Liver (tissue), 9 donors: ENCODE data around the gene POU3F3. TPM values are rescaled to one million over a fixed set of nuclear protein-coding genes. Genes with fewer than 3 reads are reported as not detected.

ENCODE experiments used
- DNase-seq: peaks from one replicate; pipeline ENCODE4 v3.0.0-alpha.2; 2017; ENCODE audit warnings: low spot score
- H3K27ac ChIP-seq, 2 donors: one replicate each; pipeline ENCODE4 v1.7.0; 2013; ENCODE audit warnings: inconsistent platforms in 2 of 2, low read length in 2 of 2, control low read depth in 1 of 2, low read depth in 1 of 2, mild to moderate bottlenecking in 1 of 2
- H3K27me3 ChIP-seq, 4 donors: one replicate each; pipeline versions ENCODE4 v1.6.1 to v1.7.0; 2013; ENCODE audit warnings: low read length in 3 of 4, inconsistent platforms in 1 of 4, mild to moderate bottlenecking in 1 of 4, moderate library complexity in 1 of 4; ENCODE audit not compliant: control insufficient read depth in 4 of 4, insufficient read depth in 4 of 4
- H3K36me3 ChIP-seq, 4 donors: one replicate each; pipeline versions ENCODE4 v1.6.1 to v1.7.0; 2013; ENCODE audit warnings: low read length in 3 of 4, mild to moderate bottlenecking in 3 of 4, low read depth in 1 of 4, moderate library complexity in 1 of 4; ENCODE audit not compliant: control insufficient read depth in 4 of 4, insufficient read depth in 3 of 4
- H3K4me1 ChIP-seq, 4 donors: one replicate each; pipeline versions ENCODE4 v1.6.1 to v1.7.0; 2013; ENCODE audit warnings: low read length in 3 of 4, mild to moderate bottlenecking in 3 of 4, moderate library complexity in 1 of 4; ENCODE audit not compliant: control insufficient read depth in 4 of 4, insufficient read depth in 4 of 4
- H3K4me3 ChIP-seq, 3 donors: one replicate each; pipeline versions ENCODE4 v1.6.1 to v1.7.0; 2013; ENCODE audit warnings: low read length in 3 of 3, control low read depth in 1 of 3, low read depth in 1 of 3, mild to moderate bottlenecking in 1 of 3
- H3K9ac ChIP-seq, 2 donors: one replicate each; pipeline ENCODE4 v1.7.0; 2013; ENCODE audit warnings: low read length in 2 of 2, mild to moderate bottlenecking in 2 of 2, moderate library complexity in 2 of 2, control low read depth in 1 of 2, low read depth in 1 of 2
- H3K9me3 ChIP-seq, 4 donors: one replicate each; pipeline versions ENCODE4 v1.6.1 to v1.7.0; 2013; ENCODE audit warnings: low read length in 3 of 4; ENCODE audit not compliant: control insufficient read depth in 4 of 4
- EGR1 ChIP-seq, 2 donors: IDR thresholded peaks; 2 replicates each; pipeline ENCODE4 v1.6.1; 2016 to 2018; ENCODE audit warnings: antibody characterized with exemption in 2 of 2, low read depth in 2 of 2
- FOXA1 ChIP-seq: IDR thresholded peaks from 2 replicates; pipeline ENCODE4 v1.6.1; 2016; ENCODE audit warnings: antibody characterized with exemption
- FOXA2 ChIP-seq: IDR thresholded peaks from 2 replicates; pipeline ENCODE4 v1.6.1; 2016; ENCODE audit warnings: antibody characterized with exemption
- GABPA ChIP-seq, 2 donors: IDR thresholded peaks in 1 of 2; conservative IDR thresholded peaks in 1 of 2; 2 replicates each; pipeline ENCODE4 v1.6.1; 2016; ENCODE audit warnings: antibody characterized with exemption in 2 of 2, mild to moderate bottlenecking in 1 of 2, moderate library complexity in 1 of 2
- HNF4A ChIP-seq, 2 donors: conservative IDR thresholded peaks; 2 replicates each; pipeline ENCODE4 v1.6.1; 2016; ENCODE audit warnings: antibody characterized with exemption in 2 of 2, mild to moderate bottlenecking in 2 of 2
- HNF4G ChIP-seq: IDR thresholded peaks from 2 replicates; pipeline ENCODE4 v1.6.1; 2016; ENCODE audit warnings: antibody characterized with exemption
- JUND ChIP-seq, 2 donors: IDR thresholded peaks; 2 replicates each; pipeline ENCODE4 v1.6.1; 2016; ENCODE audit warnings: antibody characterized with exemption in 2 of 2
- MAX ChIP-seq: IDR thresholded peaks from 2 replicates; pipeline ENCODE4 v1.6.1; 2016; ENCODE audit warnings: antibody characterized with exemption
- RAD21 ChIP-seq, 2 donors: IDR thresholded peaks; 2 replicates each; pipeline ENCODE4 v1.6.1; 2016; ENCODE audit warnings: antibody characterized with exemption in 2 of 2, mild to moderate bottlenecking in 2 of 2
- RXRA ChIP-seq, 2 donors: IDR thresholded peaks; 2 replicates each; pipeline ENCODE4 v1.6.1; 2017 to 2018; ENCODE audit warnings: antibody characterized with exemption in 2 of 2, mild to moderate bottlenecking in 1 of 2
- SP1 ChIP-seq: IDR thresholded peaks from 2 replicates; pipeline ENCODE4 v1.6.1; 2018; ENCODE audit warnings: antibody characterized with exemption, mild to moderate bottlenecking
- TAF1 ChIP-seq: conservative IDR thresholded peaks from 2 replicates; pipeline ENCODE4 v1.6.1; 2016; ENCODE audit warnings: antibody characterized with exemption, mild to moderate bottlenecking
- YY1 ChIP-seq: IDR thresholded peaks from 2 replicates; pipeline ENCODE4 v1.6.1; 2016; ENCODE audit warnings: antibody characterized with exemption, mild to moderate bottlenecking
- ZBTB33 ChIP-seq: IDR thresholded peaks from 2 replicates; pipeline ENCODE4 v1.6.1; 2016; ENCODE audit warnings: antibody characterized with exemption
- WGBS: extraction: QIAGEN DNeasy Blood & Tissue Kit; methylation state at CpG from one replicate; pipeline ENCODE4 v1.1.7; 2013; 5-methylcytosine and 5-hydroxymethylcytosine counted together
- polyA plus RNA-seq, 2 donors: library from polyadenylated mRNA; stranded (reverse) in 1 of 2; unstranded in 1 of 2; fragments of 200-250 nt in 1 of 2; fragments of >200 nt in 1 of 2; fragmentation: Nextera tagmentation in 1 of 2; extraction: Ambion mirVana in 1 of 2; gene quantifications; one replicate each; pipeline versions ENCODE4 v1.2.1 to v1.2.3, GENCODE V29; 2013 to 2015
- total RNA-seq, 2 donors: library from RNA; depleted of rRNA; stranded (reverse); fragments of >200 nt; gene quantifications; one replicate each; pipeline ENCODE4 v1.2.3, GENCODE V29; 2014
- TF ChIP-seq, protein P1 (sequence below): IDR thresholded peaks from 2 replicates; pipeline ENCODE4 v1.6.1; 2016; ENCODE audit warnings: antibody characterized with exemption, mild to moderate bottlenecking
- donor health status: healthy.
- donor health status: healthy.
- donor health status: healthy.
- donor health status: healthy.
- donor health status: healthy.

The POU3F3 gene
- total and polyA plus RNA-seq, 4 donors, result not detected

DNA sequence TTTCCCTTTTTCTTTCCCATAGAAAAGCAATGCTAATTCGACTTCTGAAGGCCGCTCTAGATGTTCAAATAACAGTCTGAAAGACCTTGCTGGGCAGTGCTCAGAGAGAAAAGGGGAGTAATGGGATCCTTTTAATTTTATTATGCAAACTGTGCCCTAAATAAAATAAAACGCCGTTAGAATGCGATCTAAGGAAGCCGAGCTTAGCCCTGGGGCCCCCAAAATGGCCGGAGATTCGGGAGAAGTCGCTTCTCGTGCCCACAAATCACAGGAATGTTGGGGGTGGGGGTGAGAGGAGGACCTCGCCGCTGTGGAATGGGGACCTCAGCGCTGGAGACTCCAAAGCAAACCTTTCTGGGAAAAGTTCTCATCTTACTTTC lies 8.4 kb upstream of the POU3F3 start:
- Histone ChIP-seq H3K4me3 (no peak overlapping the region), H3K9ac (no peak overlapping the region), H3K36me3 (no peaks in the 10 kb centered on the region), H3K27ac (no peak overlapping the region), H3K4me1 (peaks cover 4 to 25% (median 12%) of the 10 kb centered on the region in 4 donors), H3K9me3 (no peaks in the 10 kb centered on the region), H3K27me3 (peaks cover 9 to 35% (median 26%) of the 10 kb centered on the region in 4 donors)
- no peak for DNase-seq
- 5% methylated on average over 13 of the region's 13 CpGs for WGBS
- TF ChIP-seq EGR1 (IDR thresholded peaks at IDR 0.05; ENCODE audit: low read depth in 2 of 2) (no peak), FOXA2 (no peak), YY1 (no peak), TAF1 (no peak), RXRA (IDR thresholded peaks at IDR 0.05) (no peak), JUND (IDR thresholded peaks at IDR 0.05) (no peak), SP1 (no peak), HNF4A (conservative IDR thresholded peaks at IDR 0.05) (no peak), HNF4G (no peak), GABPA (IDR thresholded peaks at IDR 0.05 in 1 of 2, conservative IDR thresholded peaks at IDR 0.05 in 1 of 2) (no peak), RAD21 (IDR thresholded peaks at IDR 0.05) (no peak), MAX (no peak), FOXA1 (no peak)
- TF ChIP-seq, protein P1, sequence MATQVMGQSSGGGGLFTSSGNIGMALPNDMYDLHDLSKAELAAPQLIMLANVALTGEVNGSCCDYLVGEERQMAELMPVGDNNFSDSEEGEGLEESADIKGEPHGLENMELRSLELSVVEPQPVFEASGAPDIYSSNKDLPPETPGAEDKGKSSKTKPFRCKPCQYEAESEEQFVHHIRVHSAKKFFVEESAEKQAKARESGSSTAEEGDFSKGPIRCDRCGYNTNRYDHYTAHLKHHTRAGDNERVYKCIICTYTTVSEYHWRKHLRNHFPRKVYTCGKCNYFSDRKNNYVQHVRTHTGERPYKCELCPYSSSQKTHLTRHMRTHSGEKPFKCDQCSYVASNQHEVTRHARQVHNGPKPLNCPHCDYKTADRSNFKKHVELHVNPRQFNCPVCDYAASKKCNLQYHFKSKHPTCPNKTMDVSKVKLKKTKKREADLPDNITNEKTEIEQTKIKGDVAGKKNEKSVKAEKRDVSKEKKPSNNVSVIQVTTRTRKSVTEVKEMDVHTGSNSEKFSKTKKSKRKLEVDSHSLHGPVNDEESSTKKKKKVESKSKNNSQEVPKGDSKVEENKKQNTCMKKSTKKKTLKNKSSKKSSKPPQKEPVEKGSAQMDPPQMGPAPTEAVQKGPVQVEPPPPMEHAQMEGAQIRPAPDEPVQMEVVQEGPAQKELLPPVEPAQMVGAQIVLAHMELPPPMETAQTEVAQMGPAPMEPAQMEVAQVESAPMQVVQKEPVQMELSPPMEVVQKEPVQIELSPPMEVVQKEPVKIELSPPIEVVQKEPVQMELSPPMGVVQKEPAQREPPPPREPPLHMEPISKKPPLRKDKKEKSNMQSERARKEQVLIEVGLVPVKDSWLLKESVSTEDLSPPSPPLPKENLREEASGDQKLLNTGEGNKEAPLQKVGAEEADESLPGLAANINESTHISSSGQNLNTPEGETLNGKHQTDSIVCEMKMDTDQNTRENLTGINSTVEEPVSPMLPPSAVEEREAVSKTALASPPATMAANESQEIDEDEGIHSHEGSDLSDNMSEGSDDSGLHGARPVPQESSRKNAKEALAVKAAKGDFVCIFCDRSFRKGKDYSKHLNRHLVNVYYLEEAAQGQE, result no peak

GRCh38 chr2:104845946-104846785 lies 7.7 kb upstream of the POU3F3 start:
- Histone ChIP-seq H3K36me3 (no peaks in the 10 kb centered on the region), H3K4me1 (peaks cover 4 to 25% (median 12%) of the 10 kb centered on the region in 4 donors), H3K9ac (no peak overlapping the region), H3K27me3 (peaks cover 9 to 36% (median 27%) of the 10 kb centered on the region in 4 donors), H3K9me3 (no peaks in the 10 kb centered on the region), H3K4me3 (no peak overlapping the region), H3K27ac (no peak overlapping the region)
- 6% methylated on average over 16 of the region's 16 CpGs for WGBS
- no peak for DNase-seq
- no peak for TF ChIP-seq EGR1 (IDR thresholded peaks at IDR 0.05; ENCODE audit: low read depth in 2 of 2)
- TF ChIP-seq JUND (IDR thresholded peaks at IDR 0.05), result no peak
- no peak for TF ChIP-seq ZBTB33
- TF ChIP-seq FOXA2, result no peak
- no peak for TF ChIP-seq FOXA1
- TF ChIP-seq MAX, result no peak
- TF ChIP-seq HNF4G, result no peak
- no peak for TF ChIP-seq RXRA (IDR thresholded peaks at IDR 0.05)
